SK-N-SH (cell line): Measurements from ENCODE around the gene ANKRD37. TPM values are rescaled to one million over a fixed set of nuclear protein-coding genes. Genes with fewer than 3 reads are reported as not detected.

Experiments
- CTCF ChIA-PET: fragments of 300-600, 350-600 bp; formaldehyde crosslinking; extraction: SDS; loops from one replicate; lab custom pipeline; 2021; lab: Yijun Ruan, JAX
- POLR2A ChIA-PET: fragments of 350-600 bp; sonication (Branson Sonifier 250); formaldehyde crosslinking; extraction: SDS; loops from one replicate; lab custom pipeline; 2020; ENCODE audit warnings: antibody characterized with exemption, inconsistent platforms; lab: Yijun Ruan, JAX
- DNase-seq: peaks from one replicate; pipeline ENCODE4 v3.0.0; 2012
- H2AFZ ChIP-seq: fragments of 200-600 bp; sonication (generic); 2 replicates; pipeline ENCODE4 v1.8.1; 2016; ENCODE audit warnings: antibody characterized with exemption, mild to moderate bottlenecking, low read depth
- H3F3A ChIP-seq: fragments of 200-600 bp; sonication (generic); replicated peaks from 2 replicates; pipeline ENCODE3; 2016; ENCODE audit warnings: antibody characterized with exemption, mild to moderate bottlenecking; ENCODE audit not compliant: insufficient read depth
- H3K27ac ChIP-seq, 2 experiments: fragments of 200-500 bp in 1 of 2; fragments of 200-600 bp in 1 of 2; sonication (Bioruptor generic) in 1 of 2; sonication (generic), shearing (Covaris generic) in 1 of 2; 2 replicates each; pipeline versions ENCODE4 v1.5.1 to v1.6.1; 2014 to 2016; ENCODE audit warnings: low read depth in 2 of 2, inconsistent platforms in 1 of 2, low read length in 1 of 2, mild to moderate bottlenecking in 1 of 2, mixed read lengths in 1 of 2
- H3K27me3 ChIP-seq: fragments of 200-600 bp; sonication (generic), shearing (Covaris generic); 2 replicates; pipeline ENCODE4 v1.6.1; 2016; ENCODE audit warnings: mixed run types; ENCODE audit not compliant: insufficient read depth
- H3K36me3 ChIP-seq, 2 experiments: fragments of 200-500 bp in 1 of 2; fragments of 200-600 bp in 1 of 2; sonication (Bioruptor generic) in 1 of 2; sonication (generic) in 1 of 2; replicated peaks in 1 of 2; 2 replicates each; pipeline versions ENCODE3 to v1.5.1; 2014 to 2016; ENCODE audit warnings: low read length in 1 of 2, mild to moderate bottlenecking in 1 of 2; ENCODE audit not compliant: insufficient read depth in 2 of 2, control insufficient read depth in 1 of 2
- H3K4me1 ChIP-seq, 2 experiments: fragments of 200-500 bp in 1 of 2; fragments of 200-600 bp in 1 of 2; sonication (Bioruptor generic) in 1 of 2; sonication (generic), shearing (Covaris generic) in 1 of 2; 2 replicates each; pipeline versions ENCODE4 v1.5.1 to v1.6.1; 2014 to 2016; ENCODE audit warnings: low read depth in 1 of 2, low read length in 1 of 2, mixed run types in 1 of 2; ENCODE audit not compliant: insufficient read depth in 2 of 2, control insufficient read depth in 1 of 2
- H3K4me2 ChIP-seq: fragments of 200-600 bp; sonication (generic), shearing (Covaris generic); 2 replicates; pipeline ENCODE4 v1.6.1; 2017; ENCODE audit warnings: mixed run types
- H3K4me3 ChIP-seq, 2 experiments: fragments of 200-500 bp in 1 of 2; fragments of 200-600 bp in 1 of 2; sonication (Bioruptor generic) in 1 of 2; sonication (generic), shearing (Covaris generic) in 1 of 2; 2 replicates each; pipeline versions ENCODE4 v1.5.1 to v1.8.1; 2014 to 2016; ENCODE audit warnings: low read depth in 2 of 2, inconsistent platforms in 1 of 2, low read length in 1 of 2, mild to moderate bottlenecking in 1 of 2, mixed read lengths in 1 of 2, moderate library complexity in 1 of 2
- H3K79me2 ChIP-seq: fragments of 200-600 bp; sonication (generic); 2 replicates; pipeline ENCODE4 v1.8.1; 2017; ENCODE audit warnings: mild to moderate bottlenecking; ENCODE audit not compliant: insufficient read depth
- H3K9ac ChIP-seq: fragments of 200-600 bp; sonication (generic); 2 replicates; pipeline ENCODE4 v1.6.1; 2017; ENCODE audit warnings: mixed run types
- H3K9me2 ChIP-seq: fragments of 200-600 bp; sonication (generic); 2 replicates; pipeline ENCODE4 v1.6.1; 2017; ENCODE audit warnings: mixed run types
- H3K9me3 ChIP-seq: fragments of 200-600 bp; sonication (generic); 2 replicates; pipeline ENCODE4 v1.6.1; 2017; ENCODE audit warnings: mixed run types, mild to moderate bottlenecking, moderate library complexity
- H4K20me1 ChIP-seq: fragments of 200-600 bp; sonication (generic); 2 replicates; pipeline ENCODE4 v1.6.1; 2017; ENCODE audit warnings: mild to moderate bottlenecking, mixed run types; ENCODE audit not compliant: insufficient read depth
- ELF1 ChIP-seq: IDR thresholded peaks from 2 replicates; pipeline ENCODE4 v1.4.0; 2012
- EP300 ChIP-seq, 2 experiments: IDR thresholded peaks; 2 replicates each; pipeline versions ENCODE4 v1.4.0 to v1.6.1; 2012; ENCODE audit warnings: borderline replicate concordance in 1 of 2, low read depth in 1 of 2, low read length in 1 of 2
- FOSL2 ChIP-seq: IDR thresholded peaks from 2 replicates; pipeline ENCODE4 v1.4.0; 2012; ENCODE audit warnings: low read depth, mild to moderate bottlenecking, moderate library complexity, borderline replicate concordance
- FOXM1 ChIP-seq: IDR thresholded peaks from 2 replicates; pipeline ENCODE4 v1.4.0; 2012; ENCODE audit warnings: low read depth, mild to moderate bottlenecking
- GABPA ChIP-seq: IDR thresholded peaks from 2 replicates; pipeline ENCODE4 v1.4.0; 2012; ENCODE audit warnings: low read depth, mild to moderate bottlenecking
- GATA2 ChIP-seq: sonication (generic); formaldehyde crosslinking; IDR thresholded peaks from 2 replicates; pipeline ENCODE4 v1.5.0; 2020; ENCODE audit warnings: mild to moderate bottlenecking, missing genetic modification reagents
- POLR2AphosphoS5 ChIP-seq: IDR thresholded peaks from 2 replicates; pipeline ENCODE4 v1.6.1; 2012; ENCODE audit warnings: low read depth, low read length
- RCOR1 ChIP-seq: fragments of 150-350 bp; IDR thresholded peaks from 2 replicates; pipeline ENCODE4 v1.6.1; 2017; ENCODE audit warnings: antibody characterized with exemption, low read length
- RXRA ChIP-seq: IDR thresholded peaks from 2 replicates; pipeline ENCODE4 v1.4.0; 2012; ENCODE audit warnings: low read depth, mild to moderate bottlenecking, borderline replicate concordance
- SIN3A ChIP-seq: IDR thresholded peaks from 2 replicates; pipeline ENCODE4 v1.6.1; 2012; ENCODE audit warnings: low read depth, mild to moderate bottlenecking, low read length, moderate library complexity, borderline replicate concordance
- SMC3 ChIP-seq: IDR thresholded peaks from 2 replicates; pipeline ENCODE4 v1.6.1; 2012; ENCODE audit warnings: low read depth, low read length, improper control_type of control experiment
- TAF1 ChIP-seq: IDR thresholded peaks from 2 replicates; pipeline ENCODE4 v1.6.1; 2012; ENCODE audit warnings: low read depth, mild to moderate bottlenecking, low read length, moderate library complexity, borderline replicate concordance
- TEAD4 ChIP-seq: IDR thresholded peaks from 2 replicates; pipeline ENCODE4 v1.4.0; 2012; ENCODE audit warnings: mild to moderate bottlenecking, borderline replicate concordance; ENCODE audit not compliant: insufficient read depth
- WGBS: methylation state at CpG from one replicate; pipeline ENCODE4 v1.1.6; 2017; ENCODE audit warnings: low lambda C conversion rate; 5-methylcytosine and 5-hydroxymethylcytosine counted together
- polyA plus RNA-seq, 3 experiments: library from polyadenylated mRNA; depleted of rRNA; stranded (reverse); fragments of >200 nt; gene quantifications; 2 replicates each; pipeline ENCODE4 v1.2.3, GENCODE V29; 2012
- TF ChIP-seq, protein P1 (sequence below): IDR thresholded peaks from 2 replicates; pipeline ENCODE4; 2012
- TF ChIP-seq, protein P2 (sequence below): IDR thresholded peaks from 2 replicates; pipeline ENCODE4 v1.4.0; 2012; ENCODE audit warnings: low read depth, borderline replicate concordance
- TF ChIP-seq, protein P3 (sequence below): fragments of 150-350 bp; IDR thresholded peaks from 2 replicates; pipeline ENCODE4 v1.6.1; 2017; ENCODE audit warnings: antibody characterized with exemption, low read length, low read depth, borderline replicate concordance

The ANKRD37 gene
- polyA plus RNA-seq, 1 of the 3 experiments (the other 2 are of a cell fraction), result 10.1 TPM

DNA sequence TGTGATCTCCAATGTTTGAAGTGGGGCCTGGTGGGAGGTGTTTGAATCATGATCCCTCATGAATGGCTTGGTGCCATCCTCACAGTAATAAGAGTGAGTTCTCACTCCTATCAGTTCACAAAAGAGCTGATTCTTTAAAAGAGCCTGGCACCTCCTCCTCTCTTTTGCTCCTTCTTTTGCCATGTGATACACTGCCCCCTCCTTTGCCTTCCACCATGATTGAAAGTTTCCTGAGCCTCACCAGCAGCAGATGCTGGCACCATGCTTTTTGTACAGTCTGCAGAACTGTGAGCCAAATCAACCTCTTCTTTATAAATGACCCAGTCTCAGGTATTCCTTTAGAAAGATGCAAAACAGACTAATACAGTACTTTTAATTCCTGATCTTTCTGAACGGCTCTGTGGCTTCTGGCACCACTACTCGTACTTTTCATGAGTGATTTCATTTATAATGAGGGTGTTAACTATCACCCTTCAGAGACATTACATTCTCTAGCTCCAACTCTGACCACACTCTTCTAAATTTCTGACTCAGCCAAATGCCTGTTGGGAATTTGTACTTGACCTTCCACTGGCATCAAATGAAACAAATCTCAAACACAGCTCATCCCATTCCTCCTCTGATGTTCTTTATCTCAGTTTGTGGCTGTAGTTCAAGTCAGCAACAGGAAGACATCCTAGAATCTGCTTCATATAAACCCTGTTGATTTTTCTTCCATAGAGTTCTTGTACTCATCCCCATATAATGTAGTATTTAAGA is 24.9 kb downstream of the ANKRD37 start:
- Histone ChIP-seq H3K9ac (no peak overlapping the region), H3K27ac (no peak overlapping the region), H3K36me3 (peaks cover 34 to 47% of the 10 kb centered on the region in 2 experiments), H3K4me3 (no peak overlapping the region), H3K9me3 (no peaks in the 10 kb centered on the region), H3K4me2 (no peak overlapping the region), H3K4me1 (peaks cover 0 to 8% of the 10 kb centered on the region in 2 experiments; a peak in 2 of 4 replicates), H4K20me1 (no peaks in the 10 kb centered on the region), H3F3A (no peaks in the 10 kb centered on the region), H3K79me2 (peaks cover 31% of the 10 kb centered on the region), H2AFZ (no peak overlapping the region), H3K27me3 (no peaks in the 10 kb centered on the region), H3K9me2 (no peaks in the 10 kb centered on the region)
- 83% methylated on average over 2 of the region's 2 CpGs for WGBS
- POLR2A ChIA-PET, result no interaction called here
- TF ChIP-seq FOSL2 (no peak), TEAD4 (no peak), RXRA (no peak), RCOR1 (no peak), ELF1 (no peak), EP300 (IDR thresholded peaks at IDR 0.05; ENCODE audit: borderline replicate concordance in 1 of 2, low read depth in 1 of 2, low read length in 1 of 2) (no peak), GABPA (no peak), TAF1 (no peak), SMC3 (no peak), POLR2AphosphoS5 (no peak), FOXM1 (no peak), GATA2 (no peak), SIN3A (no peak)
- TF ChIP-seq, protein P1, sequence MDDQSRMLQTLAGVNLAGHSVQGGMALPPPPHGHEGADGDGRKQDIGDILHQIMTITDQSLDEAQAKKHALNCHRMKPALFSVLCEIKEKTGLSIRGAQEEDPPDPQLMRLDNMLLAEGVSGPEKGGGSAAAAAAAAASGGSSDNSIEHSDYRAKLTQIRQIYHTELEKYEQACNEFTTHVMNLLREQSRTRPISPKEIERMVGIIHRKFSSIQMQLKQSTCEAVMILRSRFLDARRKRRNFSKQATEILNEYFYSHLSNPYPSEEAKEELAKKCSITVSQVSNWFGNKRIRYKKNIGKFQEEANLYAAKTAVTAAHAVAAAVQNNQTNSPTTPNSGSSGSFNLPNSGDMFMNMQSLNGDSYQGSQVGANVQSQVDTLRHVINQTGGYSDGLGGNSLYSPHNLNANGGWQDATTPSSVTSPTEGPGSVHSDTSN, result no peak
- TF ChIP-seq, protein P2, sequence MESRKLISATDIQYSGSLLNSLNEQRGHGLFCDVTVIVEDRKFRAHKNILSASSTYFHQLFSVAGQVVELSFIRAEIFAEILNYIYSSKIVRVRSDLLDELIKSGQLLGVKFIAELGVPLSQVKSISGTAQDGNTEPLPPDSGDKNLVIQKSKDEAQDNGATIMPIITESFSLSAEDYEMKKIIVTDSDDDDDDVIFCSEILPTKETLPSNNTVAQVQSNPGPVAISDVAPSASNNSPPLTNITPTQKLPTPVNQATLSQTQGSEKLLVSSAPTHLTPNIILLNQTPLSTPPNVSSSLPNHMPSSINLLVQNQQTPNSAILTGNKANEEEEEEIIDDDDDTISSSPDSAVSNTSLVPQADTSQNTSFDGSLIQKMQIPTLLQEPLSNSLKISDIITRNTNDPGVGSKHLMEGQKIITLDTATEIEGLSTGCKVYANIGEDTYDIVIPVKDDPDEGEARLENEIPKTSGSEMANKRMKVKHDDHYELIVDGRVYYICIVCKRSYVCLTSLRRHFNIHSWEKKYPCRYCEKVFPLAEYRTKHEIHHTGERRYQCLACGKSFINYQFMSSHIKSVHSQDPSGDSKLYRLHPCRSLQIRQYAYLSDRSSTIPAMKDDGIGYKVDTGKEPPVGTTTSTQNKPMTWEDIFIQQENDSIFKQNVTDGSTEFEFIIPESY, result no peak
- TF ChIP-seq, protein P3, sequence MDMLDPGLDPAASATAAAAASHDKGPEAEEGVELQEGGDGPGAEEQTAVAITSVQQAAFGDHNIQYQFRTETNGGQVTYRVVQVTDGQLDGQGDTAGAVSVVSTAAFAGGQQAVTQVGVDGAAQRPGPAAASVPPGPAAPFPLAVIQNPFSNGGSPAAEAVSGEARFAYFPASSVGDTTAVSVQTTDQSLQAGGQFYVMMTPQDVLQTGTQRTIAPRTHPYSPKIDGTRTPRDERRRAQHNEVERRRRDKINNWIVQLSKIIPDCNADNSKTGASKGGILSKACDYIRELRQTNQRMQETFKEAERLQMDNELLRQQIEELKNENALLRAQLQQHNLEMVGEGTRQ, result no peak
- CTCF ChIA-PET, result interaction anchor here (1.0 kb wide), 1 partner anchor 600 kb away, joined by 3 read pairs; no protein-coding TSS in a partner anchor
- DNase-seq, result no peak
